Vein endothelial cell (primary cell): ENCODE data around the gene SYNPR. TPM values are rescaled to one million over a fixed set of nuclear protein-coding genes. Genes with fewer than 3 reads are reported as not detected.

Source experiments
- small RNA-seq: library from RNA; depleted of rRNA; stranded (forward); fragments of <200 nt; gene quantifications from one replicate; pipeline ENCODE3, GENCODE V24; 2012
- total RNA-seq: library from RNA; depleted of rRNA; stranded (reverse); fragments of >200 nt; gene quantifications from 2 replicates; pipeline ENCODE4 v1.2.3, GENCODE V29; 2012

Gene SYNPR
- total RNA-seq, result not detected in 2 replicates

GRCh38 chr3:63278171-63279004, at the start of gene SYNPR:
Gene SYNPR (plus strand): TSS chr3:63278308.

DNA sequence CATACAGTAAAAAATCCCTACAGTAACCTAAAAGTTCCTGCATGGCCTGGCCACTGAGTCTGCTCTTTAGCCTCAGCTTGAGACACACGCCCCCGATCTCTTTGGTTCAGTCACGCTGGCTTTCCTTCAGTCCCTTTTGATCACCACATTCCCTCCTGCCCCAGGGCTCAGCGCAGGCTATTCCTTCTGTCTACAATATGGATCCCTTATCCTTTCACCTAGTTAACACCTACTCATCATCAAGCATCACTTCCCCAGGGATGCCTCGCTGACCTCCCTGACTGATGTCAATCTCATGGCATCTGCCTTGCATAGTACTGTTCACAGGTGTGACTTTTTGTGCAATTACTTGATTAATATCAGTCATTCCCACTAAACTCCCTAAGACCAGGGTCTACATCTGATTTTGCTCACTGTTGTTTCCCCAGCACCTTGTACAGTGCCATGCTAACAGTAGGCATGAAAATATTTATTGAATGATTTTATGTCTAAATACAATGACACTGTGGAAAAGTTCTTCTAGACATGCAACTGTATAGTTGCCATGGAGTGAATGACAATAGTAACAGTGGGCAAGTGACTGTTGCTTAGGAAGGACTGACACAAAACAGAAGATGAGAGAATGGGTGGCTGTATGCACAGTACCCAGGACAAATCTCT, 374.1 kb downstream of the SYNPR start, which contains the start of gene SNTN:
TSS of gene SNTN (plus strand) at position 610 of the 660 bp plus-strand sequence. CDS start at position 623, 13 bp downstream.

Small RNAs within 50 kb of the gene (small RNA-seq; reads per million reads assigned to genes)
- gene RNA5SP134, result 0.13 reads per million
